GM19240 (cell line): ENCODE results near the gene ERO1A.

ENCODE experiments used
- DNase-seq: peaks from one replicate; pipeline ENCODE4 v3.0.0; 2011; ENCODE audit warnings: low spot score; ENCODE audit not compliant: insufficient read length

ERO1A gene

DNA sequence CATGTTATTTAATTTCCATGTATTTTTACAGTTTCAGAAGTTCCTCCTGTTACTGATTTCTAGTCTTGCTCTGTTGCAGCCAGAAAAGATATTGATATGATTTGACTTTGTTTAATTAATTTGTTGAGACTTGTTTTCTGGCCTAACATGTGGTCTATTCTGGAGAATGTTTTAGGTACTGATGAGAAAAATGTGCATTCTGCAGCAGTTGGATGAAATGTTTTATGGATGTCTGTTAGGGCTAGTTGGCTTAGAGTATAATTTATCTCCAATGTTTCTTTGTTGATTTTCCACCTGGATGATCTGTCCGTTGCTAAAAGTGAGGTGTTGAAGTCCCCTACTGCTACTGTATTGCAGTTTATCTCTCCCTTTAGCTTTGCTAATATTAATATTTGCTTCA lies 88.3 kb downstream of the ERO1A start:
- DNase-seq = no peak

- DNase-seq = no peak
These were observed 93.2 kb downstream of the ERO1A start for GRCh38 chr14:52602131-52602530.

- DNase-seq = no peak
These were observed 95.4 kb downstream of the ERO1A start for GRCh38 chr14:52599974-52600373.

GRCh38 chr14:52598568-52598967 lies 96.8 kb downstream of the ERO1A start:
- DNase-seq = no peak

GRCh38 chr14:52596861-52597260 lies 98.5 kb downstream of the ERO1A start:
- no peak for DNase-seq

- DNase-seq = no peak
These were observed 99.0 kb downstream of the ERO1A start for GRCh38 chr14:52596320-52596719.

DNA sequence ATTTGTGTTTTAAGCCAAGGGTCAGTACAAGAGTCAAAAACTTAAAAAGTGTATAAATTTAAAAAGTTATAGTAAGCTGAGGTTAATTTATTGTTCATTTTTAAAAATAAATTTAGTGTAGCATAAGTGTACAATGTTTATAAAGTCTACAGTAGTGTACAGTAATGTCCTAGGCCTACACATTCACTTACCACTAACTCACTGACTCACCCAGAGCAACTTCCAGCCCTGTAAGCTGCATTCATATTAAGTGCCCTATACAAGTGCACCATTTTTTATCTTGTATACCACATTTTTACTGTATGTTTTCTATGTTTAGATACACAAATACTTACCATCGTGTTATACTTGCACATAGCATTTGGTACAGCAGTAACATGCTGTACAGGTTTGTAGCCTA lies 105.0 kb downstream of the ERO1A start:
- no peak for DNase-seq
